Dedifferentiated amniotic fluid mesenchymal stem cell (primary cell): ENCODE results near the gene SUGT1.
"Not testable (repeated sequence)": the region's sequence is repeated elsewhere in the genome, so short reads cannot be mapped to it uniquely, and the experiment has no call there.

Source experiments
- DNase-seq: peaks from one replicate; pipeline ENCODE4 v3.0.0-alpha.2; 2016; ENCODE audit errors: extremely low spot score

The SUGT1 gene

DNA sequence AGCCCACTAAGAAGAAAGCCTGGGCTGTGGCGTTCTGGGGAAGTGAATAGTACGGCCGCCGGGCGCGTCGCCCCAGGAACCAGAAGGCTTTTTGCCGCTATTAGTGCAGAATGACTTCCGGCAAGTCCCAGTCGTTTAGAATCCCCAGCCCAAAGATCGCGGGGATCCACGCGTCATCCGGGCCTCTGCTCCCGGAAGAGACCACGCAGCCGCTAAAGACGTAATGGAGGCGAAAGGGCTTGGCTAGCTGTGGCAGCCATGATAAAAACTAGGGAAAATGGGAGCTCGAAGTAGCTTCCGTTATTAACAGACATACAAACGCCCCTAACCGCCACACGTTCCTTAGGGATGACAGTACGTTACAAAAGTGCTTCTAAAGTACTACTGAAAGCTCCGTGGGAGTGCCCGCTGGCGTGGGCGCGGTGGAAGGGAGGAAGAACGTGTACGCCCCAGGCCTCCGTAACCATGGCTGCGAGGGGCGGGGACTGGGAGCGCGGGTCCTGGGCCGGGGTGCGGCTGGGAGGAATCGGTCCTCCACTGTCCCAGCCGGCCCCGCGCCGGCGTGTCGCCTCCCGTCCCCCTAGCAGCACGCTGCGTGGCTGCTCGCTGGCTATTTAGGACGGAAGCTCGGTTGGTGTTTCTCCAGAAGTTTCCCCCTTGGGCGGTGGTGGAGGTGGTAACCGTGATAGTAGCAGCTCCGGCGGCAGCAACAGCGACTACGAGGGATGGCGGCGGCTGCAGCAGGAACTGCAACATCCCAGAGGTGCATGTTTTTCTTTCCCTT lies at the start of gene SUGT1:
SUGT1 (plus strand) TSS at position 641 of the 784 bp plus-strand sequence; CDS start at position 726, 85 bp downstream.
- peak; percentile 97 for DNase-seq

GRCh38 chr13:52603316-52603715 lies 49.3 kb upstream of the SUGT1 start:
- not testable (repeated sequence) for DNase-seq

- DNase-seq: not testable (repeated sequence)
Observed at GRCh38 chr13:52606126-52606525, 46.5 kb upstream of the SUGT1 start.

- not testable (repeated sequence) for DNase-seq
Observed at GRCh38 chr13:52606795-52607194, 45.8 kb upstream of the SUGT1 start.

DNA sequence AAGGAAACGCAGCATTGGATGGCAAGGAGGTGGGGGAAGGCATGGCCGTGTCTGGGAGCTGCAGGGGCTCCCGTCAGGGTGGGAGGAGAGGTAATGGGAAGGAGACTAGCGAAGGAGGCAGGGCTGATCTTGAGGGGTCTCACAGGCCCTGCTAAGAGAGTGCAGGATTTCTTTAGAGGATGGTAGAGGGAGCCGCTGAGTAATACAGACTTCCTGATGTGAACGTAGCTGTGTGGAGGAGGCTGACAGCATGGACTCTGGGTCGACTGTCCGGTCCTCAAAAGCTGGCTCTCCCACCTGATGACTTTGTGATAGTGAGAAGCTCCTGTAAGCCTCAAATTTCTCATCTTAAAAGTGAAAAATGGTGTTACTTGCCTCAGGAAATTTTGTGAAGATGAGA lies 44.5 kb upstream of the SUGT1 start:
- not testable (repeated sequence) for DNase-seq

DNA sequence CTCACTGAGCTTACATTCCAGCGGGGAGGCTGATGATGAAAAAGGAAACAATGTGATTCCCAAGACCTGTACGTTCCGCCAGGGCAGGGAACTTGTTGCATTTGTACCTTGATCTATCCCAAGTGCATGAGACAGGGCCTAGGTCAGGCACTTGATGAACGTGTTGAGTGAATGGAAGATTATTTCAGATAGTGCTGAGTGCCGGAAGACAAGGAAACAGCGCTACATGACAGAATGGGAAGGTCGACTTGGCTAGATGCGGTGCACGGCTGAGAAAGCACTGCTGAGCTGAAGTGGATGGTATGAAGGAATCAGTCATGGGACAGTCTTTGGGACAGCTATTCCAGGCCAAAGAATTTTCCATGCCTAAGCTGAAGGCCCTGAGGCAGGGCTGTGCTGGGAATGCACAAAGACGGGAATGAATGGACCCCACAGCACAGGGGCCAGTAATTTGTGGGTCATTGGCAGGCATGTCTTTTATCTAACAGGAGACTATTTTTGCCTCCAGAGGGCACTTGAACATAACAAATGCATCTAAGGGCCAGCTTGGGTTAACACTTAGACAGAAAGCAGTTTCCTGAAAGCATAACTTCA lies 43.5 kb upstream of the SUGT1 start:
- peak; percentile 26 for DNase-seq

- not testable (repeated sequence) for DNase-seq
Observed at GRCh38 chr13:52610158-52610557, 42.5 kb upstream of the SUGT1 start.

- no peak for DNase-seq
Observed at GRCh38 chr13:52615134-52615801, 37.4 kb upstream of the SUGT1 start.

DNA sequence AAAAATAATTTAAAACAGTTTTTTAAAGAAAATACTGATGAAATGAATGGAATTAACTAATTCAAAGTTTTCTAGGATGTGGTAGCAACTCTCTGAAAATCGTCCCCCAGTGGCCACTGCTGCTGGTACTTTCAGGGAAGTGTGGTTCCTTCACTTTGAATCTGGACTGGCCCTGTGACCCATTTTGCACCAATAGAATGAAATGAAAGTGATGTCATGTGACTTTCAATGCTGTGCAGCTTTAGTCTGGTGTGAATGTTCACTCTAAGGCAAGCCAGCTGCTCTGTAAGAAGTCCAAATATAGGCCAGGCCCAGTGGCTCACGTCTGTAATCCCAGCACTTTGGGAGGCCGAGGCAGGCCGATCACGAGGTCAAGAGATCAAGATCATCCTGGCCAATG lies 36.8 kb upstream of the SUGT1 start:
- no peak for DNase-seq

DNA sequence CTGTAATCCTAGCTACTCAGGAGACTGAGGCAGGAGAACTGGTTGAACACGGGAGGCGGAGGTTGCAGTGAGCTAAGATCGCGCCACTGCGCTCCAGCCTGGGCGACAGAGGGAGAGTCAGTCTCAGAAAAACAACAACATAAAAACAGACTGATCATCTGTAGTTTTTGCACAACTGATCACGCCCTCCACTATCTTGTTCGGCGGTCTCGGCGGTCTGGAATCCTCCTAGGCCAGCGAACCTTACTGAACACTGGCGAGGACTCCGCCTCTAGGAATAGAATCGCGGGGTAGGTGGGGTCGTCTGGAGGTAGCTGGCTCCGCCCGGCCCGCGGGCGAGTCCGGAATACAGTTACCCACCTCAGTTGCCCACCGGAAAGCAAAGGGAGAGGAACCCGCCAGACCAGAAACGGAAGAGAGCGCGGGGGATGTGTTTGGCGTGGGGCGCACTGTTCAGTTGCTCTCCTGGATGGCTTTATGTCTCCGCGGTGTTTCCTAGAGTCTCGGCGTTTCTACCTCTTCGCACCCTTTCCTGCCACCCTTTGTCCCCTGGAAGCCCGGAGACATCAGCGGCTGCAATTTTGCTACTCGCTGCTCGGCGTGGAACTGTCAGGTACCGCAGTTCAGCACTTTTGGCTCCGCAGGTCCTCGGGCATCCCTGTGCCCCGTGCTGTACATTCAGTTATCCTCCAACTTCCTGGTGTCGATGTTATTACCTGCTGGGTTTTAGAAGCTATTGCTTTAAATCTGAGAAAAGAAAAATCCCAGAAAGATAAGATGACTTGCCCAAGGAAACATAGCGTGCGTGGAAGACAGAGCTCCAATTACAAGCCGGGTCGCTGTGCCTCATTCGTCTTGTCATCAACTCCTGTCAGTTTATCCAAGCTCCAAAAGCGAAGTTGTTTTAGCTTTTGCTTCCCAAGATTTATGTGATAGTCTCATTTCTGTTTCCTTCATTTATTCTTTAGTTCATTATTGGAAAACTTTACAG lies 35.3 kb upstream of the SUGT1 start:
- peak; percentile 75 for DNase-seq

DNA sequence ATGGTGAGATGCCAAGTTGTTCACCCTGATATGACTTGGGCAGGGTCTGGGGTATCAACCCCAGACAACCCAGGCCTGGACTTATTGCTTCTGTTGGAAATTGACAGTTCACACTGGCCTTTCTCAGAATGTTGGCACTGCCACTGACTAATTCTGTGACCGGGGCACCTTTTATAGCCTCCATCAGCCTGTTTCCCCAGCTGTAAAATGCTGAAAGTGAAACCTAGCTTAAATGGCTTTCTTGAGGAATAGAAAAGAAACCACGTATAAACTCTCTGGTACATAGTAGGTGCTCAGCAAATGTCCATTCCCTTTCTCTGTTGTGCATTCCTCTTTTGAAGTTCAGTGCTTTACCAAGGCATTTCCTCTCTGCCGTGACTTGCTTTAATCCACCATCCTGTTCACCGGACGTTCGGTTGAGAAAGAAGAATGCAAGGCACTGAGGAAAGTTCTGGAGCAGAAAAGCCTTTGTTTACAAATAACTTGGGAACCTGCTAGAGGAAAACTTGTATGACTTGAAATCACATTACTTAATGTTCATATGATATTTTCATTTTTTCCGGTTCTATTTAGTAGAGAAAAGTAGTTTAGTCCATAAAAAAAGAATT lies 21.4 kb upstream of the SUGT1 start:
- not testable (repeated sequence) for DNase-seq

- no peak for DNase-seq
Observed at GRCh38 chr13:52638666-52639328, 13.8 kb upstream of the SUGT1 start.

DNA sequence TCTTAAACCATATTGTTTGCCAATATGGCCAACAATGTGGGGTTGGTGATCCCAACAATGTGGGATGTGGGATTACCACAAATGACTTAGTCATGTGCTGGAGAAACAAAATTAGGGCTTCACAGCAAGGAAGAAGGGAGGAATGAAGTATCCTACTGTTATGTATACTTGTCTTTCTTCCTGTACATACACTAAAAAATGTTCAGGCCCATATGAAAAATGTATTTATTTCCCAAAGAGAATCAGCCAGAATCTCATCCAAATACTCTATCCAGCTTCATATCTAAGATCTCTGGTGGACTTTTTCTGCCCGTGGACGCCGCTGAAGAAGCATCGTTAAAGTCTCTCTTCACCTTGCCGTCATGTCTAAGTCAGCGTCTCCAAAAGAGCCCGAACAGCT lies 10.5 kb upstream of the SUGT1 start, which contains the start of gene HNRNPA1L2:
HNRNPA1L2 (plus strand) TSS at position 301 of the 400 bp plus-strand sequence; CDS start at position 363, 62 bp downstream.
- DNase-seq: no peak

- no peak for DNase-seq
Observed at GRCh38 chr13:52644108-52644507, 8.5 kb upstream of the SUGT1 start.

GRCh38 chr13:52646967-52647366 lies 5.7 kb upstream of the SUGT1 start:
- no peak for DNase-seq

DNA sequence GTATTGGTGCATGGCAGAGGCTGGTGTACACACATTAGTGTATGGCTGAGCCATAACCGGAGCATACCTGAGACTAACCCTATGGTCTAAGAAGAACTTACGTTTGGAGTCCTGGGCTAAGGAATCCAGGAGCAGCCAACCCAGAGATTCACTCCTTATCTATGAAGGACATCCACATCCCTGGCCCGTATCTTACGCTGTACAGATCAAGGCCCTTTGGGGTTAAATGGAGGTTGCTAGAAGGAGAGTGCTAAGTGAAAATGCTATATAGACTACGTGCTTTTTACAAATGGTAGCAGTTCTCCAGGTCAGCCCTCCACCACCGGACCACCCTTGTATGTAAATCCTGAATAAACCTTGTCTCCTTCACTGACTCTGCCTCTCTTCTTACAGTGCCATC lies 1.9 kb upstream of the SUGT1 start:
- DNase-seq: no peak

DNA sequence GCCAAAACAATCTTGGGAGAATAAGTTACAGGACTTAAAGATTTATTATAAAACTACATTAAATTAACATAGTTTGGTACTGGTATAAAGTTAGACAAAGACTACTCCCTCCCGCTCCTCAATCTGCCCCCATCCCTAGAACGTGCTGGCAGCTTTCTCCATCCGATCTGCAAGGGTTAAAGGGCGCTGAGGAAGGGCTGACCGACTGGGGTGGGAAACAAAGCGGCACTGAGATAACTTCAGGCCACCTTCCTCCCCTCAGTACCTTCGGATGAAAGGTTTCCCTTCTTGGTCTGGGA lies 790 bp upstream of the SUGT1 start:
- DNase-seq: peak; percentile 43

DNA sequence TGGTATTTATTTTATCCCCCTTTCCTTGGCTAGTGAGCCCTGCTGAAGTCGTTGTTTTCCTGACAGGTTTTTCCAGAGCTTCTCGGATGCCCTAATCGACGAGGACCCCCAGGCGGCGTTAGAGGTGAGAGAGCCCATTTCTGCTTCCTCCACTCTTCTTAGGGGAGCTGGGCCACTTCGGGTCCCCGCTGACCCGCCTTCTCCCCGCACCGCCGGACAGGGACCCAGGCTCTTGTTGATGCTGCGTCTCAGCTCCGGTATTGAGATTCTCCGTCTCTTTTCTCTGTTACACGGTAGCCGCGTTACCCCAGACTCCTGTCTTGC lies 306 bp downstream of the SUGT1 start:
- DNase-seq: no peak

- no peak for DNase-seq
Observed at GRCh38 chr13:52659340-52659739, 6.7 kb downstream of the SUGT1 start.

DNA sequence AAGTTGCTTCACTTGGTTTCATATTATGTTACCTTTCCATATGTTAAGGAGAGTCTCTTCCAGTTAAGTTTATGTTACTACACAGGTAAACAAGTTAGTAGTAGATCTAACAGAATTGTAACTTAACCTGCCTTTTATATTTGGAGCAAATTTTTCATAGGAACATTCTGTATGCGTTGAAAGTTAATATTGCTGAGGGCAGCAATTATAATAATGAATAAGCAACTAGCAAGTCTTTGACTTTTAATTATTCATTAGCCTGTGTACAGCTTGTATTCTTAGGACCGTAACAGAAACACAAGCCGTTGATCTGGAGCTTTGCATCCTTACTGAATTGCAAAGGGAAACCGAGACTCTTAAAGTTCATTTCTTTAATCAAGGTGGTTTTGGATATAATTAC lies 11.6 kb downstream of the SUGT1 start:
- DNase-seq: no peak

DNA sequence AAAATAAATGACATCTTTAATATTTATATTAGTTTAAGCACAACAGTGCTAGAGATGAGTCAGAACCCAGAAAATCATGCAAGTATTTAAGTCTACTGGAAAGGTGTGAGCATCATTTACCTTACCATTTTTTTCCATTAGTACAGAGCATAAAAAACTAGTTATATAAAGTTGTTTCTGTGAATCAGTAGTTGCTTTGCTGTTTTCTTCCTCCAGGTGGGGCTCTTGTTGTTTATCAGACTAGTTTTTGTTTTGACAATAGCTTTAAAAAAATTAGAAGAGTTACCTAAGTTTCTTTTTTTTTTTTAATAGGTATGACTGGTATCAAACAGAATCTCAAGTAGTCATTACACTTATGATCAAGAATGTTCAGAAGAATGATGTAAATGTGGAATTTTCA lies 12.7 kb downstream of the SUGT1 start:
- peak; percentile 22 for DNase-seq
